ENCODE results near the gene GM2A. TPM values are rescaled to one million over a fixed set of nuclear protein-coding genes. Genes with fewer than 3 reads are reported as not detected.
"Not testable (repeated sequence)": the region's sequence is repeated elsewhere in the genome, so short reads cannot be mapped to it uniquely, and the experiment has no call there.

Gene GM2A
- total and polyA plus RNA-seq, 3 donors from 2014 or later: 29.8 to 54.4 (median 38.0) TPM

DNA sequence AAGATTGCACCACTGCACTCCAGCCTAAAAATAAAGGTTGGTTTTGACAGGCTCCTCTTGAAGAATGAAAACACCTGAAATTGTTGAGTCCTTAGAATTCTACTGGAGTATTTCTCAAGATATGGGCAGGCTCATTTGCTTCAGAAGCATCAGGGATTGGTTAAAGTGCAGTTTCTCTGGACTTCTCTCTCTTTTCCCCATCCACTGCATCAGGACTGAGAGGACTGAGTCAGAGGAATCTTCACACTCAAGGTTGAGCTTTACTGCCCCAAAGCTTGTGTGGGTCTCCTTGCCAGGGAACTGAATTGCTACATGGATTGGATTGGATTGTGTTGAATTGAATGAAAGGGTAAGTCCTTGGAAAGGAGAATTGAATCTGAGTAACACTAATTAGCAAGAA lies 21.6 kb upstream of the GM2A start:
- Histone ChIP-seq H3K4me1 (peaks cover 22% of the 10 kb centered on the region), H3K27ac (no peak overlapping the region), H3K27me3 (no peaks in the 10 kb centered on the region), H3K9me3 (no peaks in the 10 kb centered on the region), H3K36me3 (ENCODE audit: low read depth, missing control alignments) (no peaks in the 10 kb centered on the region), H3K4me3 (no peak overlapping the region)
- intact Hi-C loops (cut with DNase I; ENCODE audit: low total_unique reads): no loop called here
- no peak for TF ChIP-seq POLR2A (IDR thresholded peaks at IDR 0.05)
- TF ChIP-seq, protein P1, sequence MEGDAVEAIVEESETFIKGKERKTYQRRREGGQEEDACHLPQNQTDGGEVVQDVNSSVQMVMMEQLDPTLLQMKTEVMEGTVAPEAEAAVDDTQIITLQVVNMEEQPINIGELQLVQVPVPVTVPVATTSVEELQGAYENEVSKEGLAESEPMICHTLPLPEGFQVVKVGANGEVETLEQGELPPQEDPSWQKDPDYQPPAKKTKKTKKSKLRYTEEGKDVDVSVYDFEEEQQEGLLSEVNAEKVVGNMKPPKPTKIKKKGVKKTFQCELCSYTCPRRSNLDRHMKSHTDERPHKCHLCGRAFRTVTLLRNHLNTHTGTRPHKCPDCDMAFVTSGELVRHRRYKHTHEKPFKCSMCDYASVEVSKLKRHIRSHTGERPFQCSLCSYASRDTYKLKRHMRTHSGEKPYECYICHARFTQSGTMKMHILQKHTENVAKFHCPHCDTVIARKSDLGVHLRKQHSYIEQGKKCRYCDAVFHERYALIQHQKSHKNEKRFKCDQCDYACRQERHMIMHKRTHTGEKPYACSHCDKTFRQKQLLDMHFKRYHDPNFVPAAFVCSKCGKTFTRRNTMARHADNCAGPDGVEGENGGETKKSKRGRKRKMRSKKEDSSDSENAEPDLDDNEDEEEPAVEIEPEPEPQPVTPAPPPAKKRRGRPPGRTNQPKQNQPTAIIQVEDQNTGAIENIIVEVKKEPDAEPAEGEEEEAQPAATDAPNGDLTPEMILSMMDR (IDR thresholded peaks at IDR 0.05): no peak
- DNase-seq: no peak

DNA sequence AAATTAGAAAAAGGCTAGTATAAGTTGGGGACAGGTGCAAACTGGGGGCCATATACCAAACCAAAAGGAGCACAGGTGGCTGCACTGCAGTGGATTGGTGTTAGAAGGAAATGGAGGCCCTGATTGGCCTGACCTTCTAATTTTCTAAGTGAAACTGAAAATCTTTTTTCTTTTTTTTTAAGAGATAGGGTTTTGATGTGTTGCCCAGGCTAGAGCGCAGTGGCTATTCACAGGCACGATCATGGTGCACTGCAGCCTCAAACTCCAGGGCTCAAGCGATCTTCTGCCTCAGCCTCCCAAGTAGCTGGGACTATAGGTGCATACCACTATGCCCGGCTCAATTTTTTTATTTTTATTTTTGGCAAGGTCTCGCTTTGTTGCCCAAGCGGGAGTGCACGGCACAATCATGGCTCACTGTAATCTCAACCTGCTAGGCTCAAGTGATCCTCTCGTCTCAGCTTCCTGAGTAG lies 19.3 kb upstream of the GM2A start:
- Histone ChIP-seq H3K4me3 (no peak overlapping the region), H3K27me3 (no peaks in the 10 kb centered on the region), H3K27ac (no peak overlapping the region), H3K36me3 (ENCODE audit: low read depth, missing control alignments) (no peaks in the 10 kb centered on the region), H3K9me3 (no peaks in the 10 kb centered on the region), H3K4me1 (peaks cover 33% of the 10 kb centered on the region)
- intact Hi-C loops (cut with DNase I; ENCODE audit: low total_unique reads): no loop called here
- no peak for DNase-seq
- 67 to 83% methylated on average over 8 of the region's 8 CpGs for WGBS, 2 donors
- no peak for TF ChIP-seq POLR2A (IDR thresholded peaks at IDR 0.05)
- TF ChIP-seq, protein P1 (IDR thresholded peaks at IDR 0.05): no peak

DNA sequence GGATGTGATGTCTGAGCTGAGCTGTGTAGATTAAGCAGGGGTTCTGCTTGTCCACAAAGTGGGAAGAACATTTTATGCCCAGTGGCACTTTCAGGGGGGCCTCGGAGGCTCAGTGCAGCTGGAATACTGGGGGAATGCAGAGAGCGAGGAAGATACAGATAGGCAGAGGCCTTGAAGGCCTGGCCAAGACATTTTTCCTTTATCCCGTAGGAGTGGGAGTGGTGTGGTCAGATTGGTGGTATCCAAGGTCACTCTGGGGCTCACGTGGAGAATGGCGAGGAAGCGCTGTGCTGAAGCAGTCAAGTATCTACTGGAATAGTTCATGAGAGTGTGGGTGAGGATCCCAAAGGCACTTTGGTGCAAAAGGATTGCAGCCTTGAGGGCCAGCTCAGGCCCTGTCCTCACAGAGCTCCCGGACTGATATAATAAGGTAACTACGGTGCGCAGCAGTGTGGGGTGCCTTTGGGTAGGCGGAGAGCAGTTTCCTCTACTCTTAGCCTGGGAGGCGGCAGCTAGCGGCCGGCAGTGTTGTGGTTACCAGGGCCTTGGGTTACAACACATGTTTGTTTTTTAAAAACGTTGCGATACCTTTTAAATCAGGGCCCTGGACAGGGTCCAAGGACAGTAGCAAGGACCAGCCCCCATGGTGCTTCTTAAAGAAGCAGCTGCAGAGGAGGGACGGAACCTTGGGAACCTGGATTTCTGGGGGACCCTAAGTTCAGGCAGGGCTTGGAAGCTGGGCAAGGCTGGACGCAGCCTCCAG lies 18.3 kb upstream of the GM2A start:
- 16 to 46% methylated on average over 8 to 17 of the region's 17 CpGs for WGBS, 2 donors

DNA sequence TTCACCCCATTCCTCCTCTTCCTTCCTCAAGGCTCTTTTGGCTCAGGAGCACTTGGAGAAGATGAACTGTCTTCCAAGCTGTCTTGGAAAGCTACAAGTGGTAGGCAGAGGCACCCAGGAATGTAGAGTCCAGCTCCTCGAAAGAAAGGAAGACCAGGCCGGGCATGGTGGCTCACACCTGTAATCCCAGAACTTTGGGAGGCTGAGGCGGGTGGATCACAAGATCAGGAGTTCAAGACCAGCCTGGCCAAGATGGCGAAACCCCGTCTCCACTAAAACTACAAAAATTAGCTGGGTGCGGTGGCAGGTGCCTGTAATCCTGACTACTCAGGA lies 17.8 kb upstream of the GM2A start:
- H3K27ac ChIP-seq: peak overlapping the region; percentile 34 to 71
- intact Hi-C loops (cut with DNase I; ENCODE audit: low total_unique reads): not testable (repeated sequence)
- WGBS, 2 donors: 75 to 81% methylated on average over 6 of the region's 6 CpGs

More for the DNA sequence above, 18.3 kb upstream of the GM2A start:
- peak; percentile 82 for DNase-seq
- H3K4me1 ChIP-seq: peaks cover 35% of the 10 kb centered on the region
- H3K27ac ChIP-seq: peak overlapping the region; percentile 34 to 71
- intact Hi-C loops (cut with DNase I; ENCODE audit: low total_unique reads): no loop called here
- H3K36me3 ChIP-seq (ENCODE audit: low read depth, missing control alignments): no peaks in the 10 kb centered on the region
- no peaks in the 10 kb centered on the region for H3K27me3 ChIP-seq
- TF ChIP-seq, protein P1 (IDR thresholded peaks at IDR 0.05): no peak
- H3K9me3 ChIP-seq: no peaks in the 10 kb centered on the region
- H3K4me3 ChIP-seq: peak overlapping the region in 1 of 2 donors; percentile 0

DNA sequence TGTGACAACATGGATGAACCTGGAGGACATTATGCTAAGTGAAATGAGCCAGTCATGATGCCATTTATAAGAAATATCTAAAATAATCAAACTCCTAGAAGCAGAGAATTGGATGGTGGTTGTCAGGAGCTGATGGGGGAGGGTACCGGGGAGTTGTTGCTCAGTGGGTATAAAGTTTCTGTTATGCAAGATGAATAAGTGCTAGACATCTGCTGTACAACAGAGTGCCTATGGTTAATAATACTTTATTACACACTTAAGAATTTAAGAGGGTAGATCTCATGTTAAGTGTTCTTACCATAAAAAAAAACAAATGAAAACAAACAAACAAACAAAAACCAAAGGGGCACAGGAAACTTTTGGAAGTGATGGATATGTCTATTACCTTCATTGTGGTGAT lies 16.1 kb upstream of the GM2A start:
- no peak for DNase-seq
- 73 to 92% methylated on average over 1 of the region's 1 CpG for WGBS, 2 donors
- intact Hi-C loops (cut with DNase I; ENCODE audit: low total_unique reads): no loop called here
- Histone ChIP-seq H3K36me3 (ENCODE audit: low read depth, missing control alignments) (no peaks in the 10 kb centered on the region), H3K27ac (no peak overlapping the region), H3K9me3 (no peaks in the 10 kb centered on the region), H3K4me3 (no peak overlapping the region), H3K27me3 (no peaks in the 10 kb centered on the region), H3K4me1 (peaks cover 35% of the 10 kb centered on the region)
- no peak for TF ChIP-seq POLR2A (IDR thresholded peaks at IDR 0.05)
- TF ChIP-seq, protein P1 (IDR thresholded peaks at IDR 0.05): no peak

More for the DNA sequence above, 17.8 kb upstream of the GM2A start:
- H3K4me1 ChIP-seq: peaks cover 35% of the 10 kb centered on the region
- H3K36me3 ChIP-seq (ENCODE audit: low read depth, missing control alignments); DNase-seq; H3K27me3 ChIP-seq; H3K9me3 ChIP-seq: not testable (repeated sequence)
- H3K4me3 ChIP-seq: peak overlapping the region in 1 of 2 donors; percentile 0

Data from testis (tissue), 3 donors.